HepG2 (cell line): ENCODE data around the gene WNT7B. TPM values are rescaled to one million over a fixed set of nuclear protein-coding genes. Genes with fewer than 3 reads are reported as not detected.

Source experiments
- ATAC-seq: fragments of 200-7000 bp; cut with Tn5 transposase; 3 replicates; pipeline ENCODE4 v1.9.1; 2020; ENCODE audit warnings: mild to moderate bottlenecking, moderate library complexity
- BruUV-seq: library from RNA; stranded (reverse); fragments of 400-500 nt; replicated peaks from 2 replicates; lab custom pipeline; 2021; lab: Mats Ljungman, UMichigan
- CTCF ChIA-PET: fragments of 300-600 bp; formaldehyde crosslinking; extraction: SDS; loops from one replicate; lab custom pipeline; 2021; ENCODE audit warnings: low total read pairs, inconsistent platforms, low intra/inter-chr PET ratio; lab: Yijun Ruan, JAX
- POLR2A ChIA-PET: fragments of 350-600 bp; sonication (Branson Sonifier 250); formaldehyde crosslinking; loops from one replicate; lab custom pipeline; 2020; ENCODE audit warnings: antibody characterized with exemption, inconsistent platforms; lab: Yijun Ruan, JAX
- DNase-seq: peaks from one replicate; pipeline ENCODE4 v3.0.0-alpha.2; 2015; ENCODE audit warnings: low spot score
- FAIRE-seq: peaks from 3 replicates; lab custom pipeline; 2011; peaks lifted over from hg19 to GRCh38; lab: Jason Lieb, UNC
- H2AFZ ChIP-seq: one replicate; pipeline ENCODE4 v1.6.1; 2011; ENCODE audit warnings: low read length, inconsistent platforms
- H3K27ac ChIP-seq: fragments of 300-600 bp; 3 replicates; pipeline ENCODE4 v1.8.0; 2011; ENCODE audit warnings: mixed run types, mild to moderate bottlenecking, mixed read lengths, low read length, inconsistent platforms; ENCODE audit not compliant: insufficient read depth; ENCODE audit errors: extremely low read length
- H3K27me3 ChIP-seq, 2 experiments: fragments of 200-600 bp in 1 of 2; 2 replicates in 1 of 2; 3 replicates in 1 of 2; pipeline versions ENCODE4 v1.6.0 to v1.8.0; 2011; ENCODE audit warnings: low read length in 2 of 2, mild to moderate bottlenecking in 2 of 2, moderate library complexity in 2 of 2, inconsistent platforms in 1 of 2; ENCODE audit not compliant: insufficient read depth in 2 of 2, control insufficient read depth in 1 of 2
- H3K36me3 ChIP-seq, 2 experiments: fragments of 200-600 bp in 1 of 2; replicated peaks in 1 of 2; 2 replicates in 1 of 2; 3 replicates in 1 of 2; pipeline versions ENCODE4 v1.5.1 to v1.8.0; 2011; ENCODE audit warnings: low read length in 2 of 2, inconsistent platforms in 1 of 2; ENCODE audit not compliant: insufficient read depth in 2 of 2, control insufficient read depth in 1 of 2
- H3K4me1 ChIP-seq: 2 replicates; pipeline ENCODE4 v1.5.1; 2012; ENCODE audit warnings: low read length, inconsistent platforms; ENCODE audit not compliant: insufficient read depth
- H3K4me2 ChIP-seq: 2 replicates; pipeline ENCODE4 v1.6.0; 2011; ENCODE audit warnings: low read depth, low read length, inconsistent platforms
- H3K4me3 ChIP-seq, 3 experiments: fragments of 200-600 bp in 1 of 3; sonication (generic), shearing (Covaris generic) in 1 of 3; replicated peaks in 1 of 3; 2 replicates each; pipeline ENCODE4 v1.5.1; 2011 to 2016; ENCODE audit warnings: low read length in 3 of 3, inconsistent platforms in 2 of 3, low read depth in 2 of 3, mild to moderate bottlenecking in 2 of 3, control low read depth in 1 of 3, mixed read lengths in 1 of 3; ENCODE audit not compliant: insufficient read depth in 1 of 3
- H3K79me2 ChIP-seq: one replicate; pipeline ENCODE4 v1.6.1; 2011; ENCODE audit warnings: low read length, inconsistent platforms; ENCODE audit not compliant: insufficient read depth
- H3K9ac ChIP-seq: 2 replicates; pipeline ENCODE4 v1.6.0; 2011; ENCODE audit warnings: mild to moderate bottlenecking, low read depth, low read length, inconsistent platforms; ENCODE audit not compliant: insufficient read depth
- H3K9me3 ChIP-seq: 2 replicates; pipeline ENCODE4 v1.5.1; 2012; ENCODE audit warnings: mild to moderate bottlenecking, low read length
- H4K20me1 ChIP-seq: 2 replicates; pipeline ENCODE4 v1.6.0; 2011; ENCODE audit warnings: inconsistent platforms, mild to moderate bottlenecking, low read length, moderate library complexity; ENCODE audit not compliant: insufficient read depth
- BRD4 ChIP-seq: sonication (generic); formaldehyde crosslinking; IDR thresholded peaks from 2 replicates; pipeline ENCODE4 v1.4.0; 2020; ENCODE audit warnings: missing genetic modification reagents
- GLI4 ChIP-seq: sonication (generic); formaldehyde crosslinking; IDR thresholded peaks from 2 replicates; pipeline ENCODE4 v1.5.1; 2020; ENCODE audit warnings: missing genetic modification reagents, mild to moderate bottlenecking, moderate library complexity, borderline replicate concordance
- HMGXB3 ChIP-seq: sonication (generic); formaldehyde crosslinking; IDR thresholded peaks from 2 replicates; pipeline ENCODE4 v1.4.0; 2020; ENCODE audit warnings: missing genetic modification reagents, borderline replicate concordance
- STAG1 ChIP-seq: sonication (generic); formaldehyde crosslinking; IDR thresholded peaks from 2 replicates; pipeline ENCODE4 v1.4.0; 2020; ENCODE audit warnings: missing genetic modification reagents
- ZNF138 ChIP-seq: sonication (generic); formaldehyde crosslinking; IDR thresholded peaks from 2 replicates; pipeline ENCODE4 v1.5.0; 2020; ENCODE audit warnings: mild to moderate bottlenecking, low read depth, missing genetic modification reagents
- WGBS: methylation state at CpG from one replicate; pipeline ENCODE4 v1.1.6; 2017; ENCODE audit warnings: low lambda C conversion rate; 5-methylcytosine and 5-hydroxymethylcytosine counted together
- in situ Hi-C: cut with HindIII; loops from 2 replicates; pipeline ENCODE4 v1.10.0; 2017; ENCODE audit warnings: low pct_unique_long_range_greater_than_20kb; ENCODE audit not compliant: extremely low pct_ligation_motif_present
- intact Hi-C: fragments of 100-400 bp; cut with micrococcal nuclease; formaldehyde crosslinking; loops from one replicate; pipeline ENCODE4 v1.10.0; 2022; ENCODE audit not compliant: unreplicated experiment
- polyA plus RNA-seq, 8 experiments: library from polyadenylated mRNA; depleted of rRNA in 3 of 8; stranded (reverse) in 7 of 8; unstranded in 1 of 8; fragments of >200 nt; fragmentation: Illumina TruSeq in 4 of 8; extraction: Trizol in 4 of 8; gene quantifications; 2 replicates each; pipeline versions ENCODE4 v1.2.1 to v1.2.3, GENCODE V29; 2011 to 2016; ENCODE audit warnings: low read depth in 4 of 8, missing spikeins in 1 of 8, mixed read lengths in 1 of 8; ENCODE audit not compliant: insufficient read depth in 1 of 8
- total RNA-seq, 5 experiments: library from RNA; depleted of rRNA; stranded (reverse); fragments of >200 nt; fragmentation: Illumina TruSeq; extraction: Trizol; gene quantifications; 2 replicates each; pipeline ENCODE4 v1.2.3, GENCODE V29; 2016; ENCODE audit warnings: low read depth in 1 of 5
- TF ChIP-seq, protein P1 (sequence below): conservative IDR thresholded peaks from 2 replicates; pipeline ENCODE4 v1.6.1; 2018; ENCODE audit warnings: missing genetic modification reagents
- TF ChIP-seq, protein P2 (sequence below): sonication (generic); formaldehyde crosslinking; IDR thresholded peaks from one replicate; pipeline ENCODE4 v1.5.1; 2020; ENCODE audit warnings: mild to moderate bottlenecking, missing genetic modification reagents; ENCODE audit errors: not compliant biosample characterization

Gene WNT7B
- total and polyA plus RNA-seq, 2 of the 13 experiments (the other 11 are each of a cell fraction or from before 2014, with no cell fraction given), result 0.09 TPM; not detected in 1

DNA sequence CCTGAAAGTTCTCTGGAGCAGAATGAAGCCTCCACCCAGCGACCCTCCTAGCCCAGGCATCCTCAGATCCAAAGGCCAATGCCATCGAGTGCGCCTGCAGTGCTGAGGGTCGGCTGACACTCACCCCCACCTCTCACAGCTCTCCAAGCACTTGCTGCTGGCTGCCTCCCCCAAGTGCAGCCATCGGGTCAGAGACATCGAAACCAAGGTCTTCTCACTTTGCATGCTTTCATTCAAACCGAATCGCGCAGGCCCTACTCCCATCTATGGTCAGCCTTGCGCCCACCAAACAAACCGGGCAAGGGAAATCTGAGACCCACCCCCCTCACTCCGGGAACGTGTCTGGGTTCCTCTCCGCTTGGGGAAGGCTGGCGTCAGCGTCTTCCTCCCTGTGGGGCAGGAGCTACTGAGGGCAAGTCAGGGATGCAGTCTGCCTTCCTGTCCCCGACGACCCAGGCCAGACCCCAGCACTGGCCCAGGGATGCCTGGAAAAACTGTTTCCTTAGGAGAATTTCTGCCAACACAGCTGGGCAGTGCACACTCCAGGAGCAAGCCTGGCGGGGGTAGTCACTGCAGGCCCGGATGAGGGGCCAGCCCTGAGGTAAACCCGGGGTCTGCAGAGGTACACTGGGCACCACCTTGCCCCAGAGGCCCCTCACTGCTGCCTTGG is 7.0 kb downstream of the WNT7B start (continued):
- TF ChIP-seq, protein P1, sequence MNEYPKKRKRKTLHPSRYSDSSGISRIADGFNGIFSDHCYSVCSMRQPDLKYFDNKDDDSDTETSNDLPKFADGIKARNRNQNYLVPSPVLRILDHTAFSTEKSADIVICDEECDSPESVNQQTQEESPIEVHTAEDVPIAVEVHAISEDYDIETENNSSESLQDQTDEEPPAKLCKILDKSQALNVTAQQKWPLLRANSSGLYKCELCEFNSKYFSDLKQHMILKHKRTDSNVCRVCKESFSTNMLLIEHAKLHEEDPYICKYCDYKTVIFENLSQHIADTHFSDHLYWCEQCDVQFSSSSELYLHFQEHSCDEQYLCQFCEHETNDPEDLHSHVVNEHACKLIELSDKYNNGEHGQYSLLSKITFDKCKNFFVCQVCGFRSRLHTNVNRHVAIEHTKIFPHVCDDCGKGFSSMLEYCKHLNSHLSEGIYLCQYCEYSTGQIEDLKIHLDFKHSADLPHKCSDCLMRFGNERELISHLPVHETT (CRISPR knock-in tag), result no peak
- TF ChIP-seq ZNF138 (CRISPR knock-in tag) (no peak), BRD4 (no peak)

- ATAC-seq (peak; percentile 61), FAIRE-seq (no peak), DNase-seq (no peak)
- no peak overlapping the region for H3K27ac ChIP-seq
- H3K4me2 ChIP-seq, result 0 out of 2 replicates have a peak overlapping the region, but pooled peaks have one; percentile 19
- H3K9ac ChIP-seq, result no peak overlapping the region
- H3K4me3 ChIP-seq, result no peak overlapping the region
- H3K36me3 ChIP-seq, result no peaks in the 10 kb centered on the region
- H3K27me3 ChIP-seq, result peaks cover 26 to 92% of the 10 kb centered on the region in 2 experiments
- no peak overlapping the region for H2AFZ ChIP-seq
- peaks cover 40% of the 10 kb centered on the region for H3K4me1 ChIP-seq
- BruUV-seq, result no TSS peak
- WGBS, result 43% methylated on average over 4 of the region's 11 CpGs
- H3K9me3 ChIP-seq, result no peaks in the 10 kb centered on the region
- CTCF ChIA-PET, result no interaction called here
- POLR2A ChIA-PET, result no interaction called here
- H4K20me1 ChIP-seq, result 0 out of 2 replicates have a peak, but pooled peaks cover 5% of the 10 kb centered on the region
- in situ Hi-C loops (no loop called here), intact Hi-C loops (loop anchor here (2.0 to 5.0 kb wide), 2 partner anchors 322 to 391 kb away; no protein-coding TSS in a partner anchor)
- H3K79me2 ChIP-seq, result no peaks in the 10 kb centered on the region
- TF ChIP-seq STAG1 (CRISPR knock-in tag), result peak; percentile 57
- TF ChIP-seq HMGXB3 (CRISPR knock-in tag), result no peak
- TF ChIP-seq GLI4 (CRISPR knock-in tag), result no peak
- TF ChIP-seq, protein P2, sequence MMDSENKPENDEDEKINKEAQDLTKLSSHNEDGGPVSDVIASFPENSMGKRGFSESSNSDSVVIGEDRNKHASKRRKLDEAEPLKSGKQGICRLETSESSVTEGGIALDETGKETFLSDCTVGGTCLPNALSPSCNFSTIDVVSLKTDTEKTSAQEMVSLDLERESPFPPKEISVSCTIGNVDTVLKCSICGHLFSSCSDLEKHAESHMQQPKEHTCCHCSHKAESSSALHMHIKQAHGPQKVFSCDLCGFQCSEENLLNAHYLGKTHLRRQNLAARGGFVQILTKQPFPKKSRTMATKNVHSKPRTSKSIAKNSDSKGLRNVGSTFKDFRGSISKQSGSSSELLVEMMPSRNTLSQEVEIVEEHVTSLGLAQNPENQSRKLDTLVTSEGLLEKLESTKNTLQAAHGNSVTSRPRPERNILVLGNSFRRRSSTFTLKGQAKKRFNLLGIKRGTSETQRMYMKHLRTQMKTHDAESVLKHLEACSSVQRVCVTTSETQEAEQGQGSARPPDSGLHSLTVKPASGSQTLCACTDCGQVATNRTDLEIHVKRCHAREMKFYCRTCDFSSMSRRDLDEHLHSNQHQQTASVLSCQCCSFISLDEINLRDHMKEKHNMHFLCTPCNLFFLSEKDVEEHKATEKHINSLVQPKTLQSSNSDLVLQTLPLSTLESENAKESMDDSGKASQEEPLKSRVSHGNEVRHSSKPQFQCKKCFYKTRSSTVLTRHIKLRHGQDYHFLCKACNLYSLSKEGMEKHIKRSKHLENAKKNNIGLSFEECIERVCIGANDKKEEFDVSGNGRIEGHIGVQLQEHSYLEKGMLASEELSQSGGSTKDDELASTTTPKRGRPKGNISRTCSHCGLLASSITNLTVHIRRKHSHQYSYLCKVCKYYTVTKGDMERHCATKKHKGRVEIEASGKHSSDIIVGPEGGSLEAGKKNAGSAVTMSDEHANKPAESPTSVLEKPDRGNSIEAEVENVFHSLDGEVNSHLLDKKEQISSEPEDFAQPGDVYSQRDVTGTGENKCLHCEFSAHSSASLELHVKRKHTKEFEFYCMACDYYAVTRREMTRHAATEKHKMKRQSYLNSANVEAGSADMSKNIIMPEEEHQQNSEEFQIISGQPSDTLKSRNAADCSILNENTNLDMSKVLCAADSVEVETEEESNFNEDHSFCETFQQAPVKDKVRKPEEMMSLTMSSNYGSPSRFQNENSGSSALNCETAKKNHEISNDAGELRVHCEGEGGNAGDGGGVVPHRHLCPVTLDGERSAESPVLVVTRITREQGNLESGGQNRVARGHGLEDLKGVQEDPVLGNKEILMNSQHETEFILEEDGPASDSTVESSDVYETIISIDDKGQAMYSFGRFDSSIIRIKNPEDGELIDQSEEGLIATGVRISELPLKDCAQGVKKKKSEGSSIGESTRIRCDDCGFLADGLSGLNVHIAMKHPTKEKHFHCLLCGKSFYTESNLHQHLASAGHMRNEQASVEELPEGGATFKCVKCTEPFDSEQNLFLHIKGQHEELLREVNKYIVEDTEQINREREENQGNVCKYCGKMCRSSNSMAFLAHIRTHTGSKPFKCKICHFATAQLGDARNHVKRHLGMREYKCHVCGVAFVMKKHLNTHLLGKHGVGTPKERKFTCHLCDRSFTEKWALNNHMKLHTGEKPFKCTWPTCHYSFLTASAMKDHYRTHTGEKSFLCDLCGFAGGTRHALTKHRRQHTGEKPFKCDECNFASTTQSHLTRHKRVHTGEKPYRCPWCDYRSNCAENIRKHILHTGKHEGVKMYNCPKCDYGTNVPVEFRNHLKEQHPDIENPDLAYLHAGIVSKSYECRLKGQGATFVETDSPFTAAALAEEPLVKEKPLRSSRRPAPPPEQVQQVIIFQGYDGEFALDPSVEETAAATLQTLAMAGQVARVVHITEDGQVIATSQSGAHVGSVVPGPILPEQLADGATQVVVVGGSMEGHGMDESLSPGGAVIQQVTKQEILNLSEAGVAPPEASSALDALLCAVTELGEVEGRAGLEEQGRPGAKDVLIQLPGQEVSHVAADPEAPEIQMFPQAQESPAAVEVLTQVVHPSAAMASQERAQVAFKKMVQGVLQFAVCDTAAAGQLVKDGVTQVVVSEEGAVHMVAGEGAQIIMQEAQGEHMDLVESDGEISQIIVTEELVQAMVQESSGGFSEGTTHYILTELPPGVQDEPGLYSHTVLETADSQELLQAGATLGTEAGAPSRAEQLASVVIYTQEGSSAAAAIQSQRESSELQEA (CRISPR knock-in tag), result no peak
Measured at GRCh38 chr22:45969414-45969799, 7.6 kb downstream of the WNT7B start.
